NCI-H1417 treated with DMSO at 0.1 percent for 48 hours (cell line): ENCODE results near the gene P3H3.

Experiments
- DNase-seq: peaks from one replicate; lab custom pipeline; 2025; lab: John Stamatoyannopoulos, UW

P3H3 gene

DNA sequence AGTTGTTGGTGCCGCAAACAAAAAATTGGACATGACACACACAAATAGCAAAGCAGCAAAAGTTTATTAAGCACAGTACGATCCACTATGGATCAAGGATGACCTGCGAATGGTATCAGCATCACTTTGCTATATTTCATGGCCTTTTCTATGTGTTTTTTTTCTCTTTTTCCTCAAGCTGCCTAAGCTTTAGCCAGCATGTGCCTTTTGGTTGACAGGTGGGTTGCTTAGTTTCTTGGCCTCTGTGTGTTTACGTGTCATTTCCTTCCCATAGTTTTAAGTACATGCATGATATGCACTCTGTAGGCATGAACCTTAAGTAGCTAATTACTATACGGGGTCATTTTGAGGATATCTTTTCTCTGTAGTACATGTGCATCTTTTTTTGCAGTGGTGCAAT is 29.1 kb upstream of the P3H3 start:
- DNase-seq = no peak

- DNase-seq = no peak
Observed at GRCh38 chr12:6807170-6807569, 21.0 kb upstream of the P3H3 start.

- DNase-seq = no peak
Observed at GRCh38 chr12:6809056-6809455, 19.2 kb upstream of the P3H3 start.

DNA sequence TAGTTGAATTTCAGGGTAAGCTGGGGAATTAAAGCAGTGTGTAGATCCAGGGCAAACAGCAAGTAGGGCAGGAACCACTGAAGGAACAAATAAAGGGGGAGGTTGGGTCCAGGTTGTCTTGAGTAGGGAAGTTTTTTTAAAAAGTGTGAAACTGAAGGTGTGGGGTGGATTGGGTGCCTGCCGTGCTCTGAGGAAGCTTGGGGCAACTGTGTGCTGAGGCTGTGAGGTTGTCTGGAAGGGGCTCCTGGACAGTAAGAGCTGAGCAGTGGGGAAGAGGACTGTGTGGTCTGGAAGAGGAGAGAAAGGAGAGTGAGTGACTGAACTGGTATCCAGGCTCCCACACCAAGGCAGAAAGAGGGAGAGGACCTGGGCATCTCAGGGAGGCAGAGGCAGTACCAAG is 17.4 kb upstream of the P3H3 start:
- DNase-seq = no peak

DNA sequence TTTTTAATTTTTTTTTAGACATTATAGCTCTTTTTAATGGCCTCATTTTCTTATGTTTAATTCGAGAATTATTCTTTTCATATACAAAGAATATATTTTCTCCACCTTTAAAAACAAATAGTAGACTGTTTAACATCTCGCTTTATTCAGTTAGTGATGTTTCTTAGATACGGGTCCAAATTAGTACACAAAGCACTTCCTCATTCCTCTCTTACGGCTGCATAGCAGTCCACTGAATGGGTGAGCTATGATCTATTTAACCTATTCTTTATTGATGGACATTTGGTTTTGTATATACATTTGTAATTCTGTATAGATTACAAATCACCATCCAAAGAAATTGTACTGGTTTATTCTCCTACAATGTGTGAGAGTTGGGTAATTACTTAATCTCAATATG is 14.8 kb upstream of the P3H3 start:
- no peak for DNase-seq

- no peak for DNase-seq
Observed at GRCh38 chr12:6816598-6816997, 11.6 kb upstream of the P3H3 start.

DNA sequence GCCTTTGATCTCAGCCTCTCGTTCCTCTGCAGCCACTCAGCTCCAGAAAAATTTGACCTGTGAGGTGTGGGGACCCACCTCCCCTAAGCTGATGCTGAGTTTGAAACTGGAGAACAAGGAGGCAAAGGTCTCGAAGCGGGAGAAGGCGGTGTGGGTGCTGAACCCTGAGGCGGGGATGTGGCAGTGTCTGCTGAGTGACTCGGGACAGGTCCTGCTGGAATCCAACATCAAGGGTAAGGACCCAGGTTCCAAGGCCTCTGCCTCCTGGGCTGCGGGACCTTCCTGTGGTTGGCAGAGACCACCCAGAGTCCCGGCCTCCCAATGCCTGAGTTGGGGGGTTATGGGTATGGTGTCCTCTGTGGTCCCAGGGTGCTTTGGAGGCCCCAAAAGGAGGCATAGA is 11.1 kb upstream of the P3H3 start:
- no peak for DNase-seq

DNA sequence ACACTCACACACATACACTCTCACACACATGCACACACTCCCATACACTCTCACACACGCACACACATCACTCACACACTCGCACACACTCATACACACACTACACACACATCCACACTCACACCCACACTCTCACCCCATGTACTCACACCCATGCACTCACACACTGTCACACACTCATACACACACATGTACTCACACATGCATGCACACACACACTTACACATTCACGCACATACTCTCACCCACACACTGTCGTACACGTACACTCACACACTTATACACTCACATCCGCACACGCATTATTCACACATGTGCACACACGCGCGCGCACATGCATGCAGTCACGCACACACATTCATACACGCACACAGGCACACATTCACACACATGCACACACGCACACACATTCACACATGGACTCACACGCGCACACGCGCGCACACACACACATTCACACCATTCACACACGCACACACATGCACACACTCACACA is 10.5 kb upstream of the P3H3 start:
- no peak for DNase-seq

DNA sequence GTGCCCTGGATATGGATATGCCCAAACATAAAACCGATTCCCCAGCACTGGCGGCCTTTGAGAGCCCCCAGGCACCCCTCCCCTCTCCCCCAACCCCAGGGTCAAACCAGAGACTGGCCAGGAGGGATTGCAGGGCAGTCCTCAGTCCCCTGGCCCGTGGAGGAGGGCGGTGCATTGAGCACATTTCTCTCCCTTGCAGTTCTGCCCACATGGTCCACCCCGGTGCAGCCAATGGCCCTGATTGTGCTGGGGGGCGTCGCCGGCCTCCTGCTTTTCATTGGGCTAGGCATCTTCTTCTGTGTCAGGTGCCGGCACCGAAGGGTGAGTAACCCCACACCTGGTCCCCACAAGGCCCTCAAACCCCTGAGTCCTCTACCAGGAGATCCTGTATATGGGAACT is 10.0 kb upstream of the P3H3 start:
- DNase-seq = no peak

DNA sequence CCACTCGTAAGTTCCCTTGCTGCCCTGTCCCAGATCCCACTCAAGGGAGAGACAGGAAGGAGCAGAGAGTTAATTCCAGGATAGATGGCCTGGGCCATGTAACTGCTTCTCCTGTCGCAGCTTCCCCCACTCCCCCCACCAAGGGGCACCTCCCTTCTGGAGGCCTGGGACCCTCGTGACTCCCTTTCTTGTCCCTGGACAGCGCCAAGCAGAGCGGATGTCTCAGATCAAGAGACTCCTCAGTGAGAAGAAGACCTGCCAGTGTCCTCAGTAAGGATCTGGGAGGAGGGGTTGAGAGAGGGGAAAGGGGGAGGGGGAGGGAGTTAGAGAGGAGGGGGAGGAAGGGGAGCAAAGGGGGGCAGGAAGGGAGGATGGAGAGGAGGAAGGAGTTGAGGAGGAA is 9.6 kb upstream of the P3H3 start:
- DNase-seq = no peak

GRCh38 chr12:6819106-6820030 is 8.8 kb upstream of the P3H3 start:
- DNase-seq = no peak

- no peak for DNase-seq
Observed at GRCh38 chr12:6820166-6820565, 8.0 kb upstream of the P3H3 start.

DNA sequence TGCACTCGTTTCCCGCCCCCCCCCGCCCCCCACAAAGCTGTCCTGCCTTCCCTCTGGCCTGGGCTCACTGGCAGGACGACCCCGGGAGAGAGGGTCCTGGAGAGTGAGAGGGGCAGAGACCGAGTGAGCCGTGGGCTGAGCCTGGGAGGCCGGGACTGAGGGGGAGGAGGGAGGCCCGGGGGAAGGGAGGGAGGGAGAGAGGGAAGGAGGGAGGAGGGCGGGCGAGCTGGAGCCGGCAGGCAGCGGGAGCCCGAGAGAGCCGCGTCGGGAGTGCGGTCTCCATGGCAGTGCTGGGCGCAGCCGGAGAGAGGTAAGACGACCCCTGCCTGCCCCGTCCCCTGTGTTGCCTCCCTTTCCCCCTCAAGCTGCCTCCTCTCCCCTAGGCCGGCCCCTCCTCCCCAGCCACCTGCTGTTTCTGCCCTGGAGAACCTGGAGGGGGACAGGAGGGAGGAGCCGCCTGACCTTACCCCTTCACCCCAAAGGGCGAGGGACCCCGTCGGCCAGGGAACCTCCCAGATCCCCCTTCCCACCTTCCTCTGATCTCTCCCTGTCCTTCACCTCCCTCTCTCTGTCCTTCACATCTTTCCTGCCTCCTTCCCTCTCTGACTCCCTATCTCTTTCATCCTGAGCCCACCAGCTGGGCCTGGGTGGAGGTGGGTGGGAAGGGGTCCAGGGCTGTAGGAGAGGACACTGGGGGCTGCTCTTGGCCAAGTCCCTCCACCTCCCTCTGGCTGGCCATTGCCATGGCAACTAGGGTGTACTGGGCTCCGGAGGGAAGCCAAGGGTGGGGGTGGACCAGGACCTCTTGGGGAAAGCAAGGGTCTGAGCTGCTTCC is 6.4 kb upstream of the P3H3 start, which contains the start of gene GPR162:
Gene GPR162 (plus strand): TSS at position 231 of the 835 bp plus-strand sequence. CDS start 2,078 bp downstream, outside the sequence.
- no peak for DNase-seq

DNA sequence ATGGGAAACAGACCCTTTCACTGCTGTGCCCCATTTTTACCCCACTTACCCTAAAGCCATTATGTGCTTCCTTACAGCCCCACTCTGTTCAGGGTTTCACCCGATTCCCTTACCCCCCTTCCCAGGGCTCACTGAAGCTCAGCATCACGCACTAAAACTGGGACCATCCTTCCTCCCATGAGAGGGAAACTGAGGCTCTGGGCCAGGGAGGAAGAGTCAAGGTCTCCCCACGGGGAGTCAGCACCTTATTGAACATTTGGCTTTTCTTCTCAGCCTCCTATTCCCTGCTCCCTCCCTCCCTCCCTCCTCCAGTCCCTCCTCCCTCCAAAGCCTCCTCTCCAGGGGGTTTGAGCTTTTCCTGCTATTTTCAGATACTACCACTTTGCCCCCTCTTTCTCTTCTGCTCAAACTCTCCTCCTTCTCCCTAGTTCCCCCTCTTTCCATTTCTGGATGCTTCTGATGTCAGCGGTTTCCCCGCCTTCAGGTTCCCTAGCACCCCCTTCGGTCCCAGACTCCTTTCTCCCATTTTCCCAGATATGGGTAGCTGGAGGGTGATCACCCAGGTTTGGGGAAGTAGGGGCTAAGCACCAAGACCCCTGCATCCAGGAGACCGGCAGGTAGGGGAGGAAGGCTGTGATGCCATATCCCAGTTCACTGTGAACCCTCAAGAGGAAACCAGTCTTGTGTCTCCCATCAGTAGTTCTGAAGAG is 5.6 kb upstream of the P3H3 start:
- DNase-seq = no peak

DNA sequence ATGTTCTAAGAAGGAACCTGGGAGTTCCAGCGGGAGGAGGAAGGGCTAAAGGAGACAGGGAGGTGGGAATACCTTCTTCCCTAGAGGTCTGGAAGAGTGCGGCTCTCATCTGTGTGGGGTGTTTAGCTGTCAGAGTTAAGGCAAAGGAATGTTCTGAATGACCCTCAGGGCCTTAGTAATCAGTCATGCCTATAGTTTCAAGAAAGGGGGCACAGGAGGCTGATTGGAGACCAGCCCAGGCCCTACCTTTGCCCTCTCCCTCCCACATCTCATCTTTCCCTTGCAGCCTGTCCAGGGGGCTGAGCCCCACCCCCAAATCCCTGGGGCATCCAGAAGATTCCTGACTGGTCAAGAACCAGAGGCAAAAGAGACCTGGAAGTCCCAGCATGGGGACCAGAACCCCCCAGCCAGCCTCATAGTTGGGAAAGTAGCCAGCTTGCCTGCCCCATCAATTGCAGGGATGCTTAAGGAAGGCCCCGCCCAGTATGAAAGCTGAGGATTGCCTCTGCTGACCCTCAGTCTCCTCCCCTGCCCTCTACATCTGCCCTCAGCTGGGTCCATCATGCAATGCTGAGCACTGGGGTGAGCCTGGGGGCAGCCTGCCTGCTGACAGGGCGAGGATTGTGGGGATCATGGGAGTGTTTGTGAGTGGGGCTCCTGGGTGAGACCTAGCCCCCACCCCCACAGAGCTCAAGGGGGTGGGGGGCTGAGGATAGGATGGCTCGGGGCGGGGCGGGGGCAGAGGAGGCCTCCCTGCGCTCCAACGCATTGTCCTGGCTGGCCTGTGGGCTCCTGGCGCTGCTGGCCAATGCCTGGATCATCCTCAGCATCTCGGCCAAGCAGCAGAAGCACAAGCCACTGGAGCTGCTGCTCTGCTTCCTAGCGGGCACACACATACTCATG is 4.8 kb upstream of the P3H3 start:
- DNase-seq = no peak

- DNase-seq = no peak
Observed at GRCh38 chr12:6824085-6824775, 4.0 kb upstream of the P3H3 start.

DNA sequence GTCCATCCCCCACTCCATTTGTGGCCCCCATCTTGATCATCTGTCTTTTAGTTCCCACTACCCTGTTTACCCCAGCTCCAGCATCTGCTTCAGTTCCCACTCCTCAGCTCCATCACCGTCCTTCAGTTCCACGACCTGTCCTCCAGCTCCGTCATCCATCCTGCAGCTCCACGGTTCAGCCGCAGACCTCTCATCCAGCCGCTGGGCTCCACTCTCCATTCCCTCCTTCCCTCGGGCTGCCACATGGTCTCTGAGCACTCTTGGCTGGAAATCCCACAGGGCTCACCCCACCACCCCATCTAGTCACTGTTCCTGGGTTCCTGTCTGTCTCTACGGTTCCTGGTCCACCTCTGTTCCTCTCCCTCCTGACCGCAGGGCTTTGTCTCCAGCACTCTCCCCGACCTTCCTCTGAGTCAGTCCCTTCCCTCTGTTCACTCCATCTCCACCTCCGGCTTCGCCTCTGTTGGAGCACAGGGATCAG is 3.3 kb upstream of the P3H3 start:
- DNase-seq = no peak

- DNase-seq = peak; percentile 41
Observed at GRCh38 chr12:6825398-6826124, 2.6 kb upstream of the P3H3 start.

GRCh38 chr12:6826125-6826733 is 2.0 kb upstream of the P3H3 start:
- DNase-seq = no peak
